Measurements from ENCODE around the gene EML6. TPM values are rescaled to one million over a fixed set of nuclear protein-coding genes. Genes with fewer than 3 reads are reported as not detected.

The EML6 gene
- total RNA-seq, 1 experiment from 2014 or later: 1.5 TPM

GRCh38 chr2:54895730-54896129, 172.3 kb downstream of the EML6 start:
- Histone ChIP-seq H3K23ac (ENCODE audit: insufficient read length, low read depth, low read length) (no peak overlapping the region), H2BK15ac (ENCODE audit: low read depth, low read length) (no peak overlapping the region), H3T11ph (ENCODE audit: low read length) (no peak overlapping the region), H3K4me1 (ENCODE audit: insufficient read depth, low read length) (no peaks in the 10 kb centered on the region), H3K4me2 (ENCODE audit: insufficient read depth, insufficient read length, low read length) (no peak overlapping the region), H3K4ac (ENCODE audit: low read depth, low read length) (no peak overlapping the region), H4K5ac (ENCODE audit: insufficient read length, low read depth, low read length) (no peak overlapping the region), H2AFZ (ENCODE audit: low read length) (no peak overlapping the region), H3K56ac (ENCODE audit: insufficient read length, low read depth, low read length) (no peak overlapping the region), H4K8ac (replicated peaks; ENCODE audit: insufficient read length, low read depth, low read length) (no peak overlapping the region), H4K91ac (ENCODE audit: insufficient read length, low read depth, low read length) (no peak overlapping the region), H2BK120ac (ENCODE audit: low read depth, low read length, poor library complexity, severe bottlenecking) (no peak overlapping the region), H3K79me1 (ENCODE audit: insufficient read depth, low read depth, low read length, poor library complexity, severe bottlenecking) (no peaks in the 10 kb centered on the region), H3K14ac (ENCODE audit: insufficient read depth, low read length) (no peak overlapping the region), H3K9me3 (ENCODE audit: control insufficient read depth, low read depth, low read length) (no peaks in the 10 kb centered on the region), H2AK5ac (ENCODE audit: insufficient read length, low read length) (no peak overlapping the region), H3K9ac (ENCODE audit: extremely low read depth, insufficient read length, low read length) (no peak overlapping the region), H4K20me1 (ENCODE audit: control insufficient read depth, insufficient read depth, insufficient read length) (no peaks in the 10 kb centered on the region), H3K23me2 (ENCODE audit: insufficient read length, low read depth, low read length, poor library complexity, severe bottlenecking) (no peaks in the 10 kb centered on the region), H3K27ac (ENCODE audit: insufficient read length, low read depth, low read length) (no peak overlapping the region), H2BK12ac (ENCODE audit: insufficient read length, low read depth, low read length) (no peak overlapping the region), H3K79me2 (ENCODE audit: insufficient read depth, low read length) (no peaks in the 10 kb centered on the region), H3K27me3 (ENCODE audit: insufficient read depth, low read length) (no peaks in the 10 kb centered on the region), H2BK5ac (ENCODE audit: insufficient read length, low read length) (no peak overlapping the region), H2BK20ac (ENCODE audit: low read depth, low read length, poor library complexity, severe bottlenecking) (no peak overlapping the region), H3K18ac (ENCODE audit: insufficient read length, low read depth, low read length) (no peak overlapping the region)
- no peaks in the 10 kb centered on the region for H3K4me1 Mint-ChIP-seq
- H3K9me3 Mint-ChIP-seq: no peaks in the 10 kb centered on the region
- WGBS (ENCODE audit: extremely low coverage, insufficient read length, low lambda C conversion rate): no CpG with 5 or more reads among the region's 1 CpG
- H3K4me3 Mint-ChIP-seq: no peak overlapping the region
- no peak for DNase-seq
- no peaks in the 10 kb centered on the region for H3K36me3 Mint-ChIP-seq (ENCODE audit: insufficient read depth in 1 of 3, low read depth in 3 of 3)
- TF ChIP-seq, protein P1, sequence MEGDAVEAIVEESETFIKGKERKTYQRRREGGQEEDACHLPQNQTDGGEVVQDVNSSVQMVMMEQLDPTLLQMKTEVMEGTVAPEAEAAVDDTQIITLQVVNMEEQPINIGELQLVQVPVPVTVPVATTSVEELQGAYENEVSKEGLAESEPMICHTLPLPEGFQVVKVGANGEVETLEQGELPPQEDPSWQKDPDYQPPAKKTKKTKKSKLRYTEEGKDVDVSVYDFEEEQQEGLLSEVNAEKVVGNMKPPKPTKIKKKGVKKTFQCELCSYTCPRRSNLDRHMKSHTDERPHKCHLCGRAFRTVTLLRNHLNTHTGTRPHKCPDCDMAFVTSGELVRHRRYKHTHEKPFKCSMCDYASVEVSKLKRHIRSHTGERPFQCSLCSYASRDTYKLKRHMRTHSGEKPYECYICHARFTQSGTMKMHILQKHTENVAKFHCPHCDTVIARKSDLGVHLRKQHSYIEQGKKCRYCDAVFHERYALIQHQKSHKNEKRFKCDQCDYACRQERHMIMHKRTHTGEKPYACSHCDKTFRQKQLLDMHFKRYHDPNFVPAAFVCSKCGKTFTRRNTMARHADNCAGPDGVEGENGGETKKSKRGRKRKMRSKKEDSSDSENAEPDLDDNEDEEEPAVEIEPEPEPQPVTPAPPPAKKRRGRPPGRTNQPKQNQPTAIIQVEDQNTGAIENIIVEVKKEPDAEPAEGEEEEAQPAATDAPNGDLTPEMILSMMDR (conservative IDR thresholded peaks at IDR 0.05): no peak
- no peaks in the 10 kb centered on the region for H3K27me3 Mint-ChIP-seq (ENCODE audit: low read depth)
- no peak overlapping the region for H3K27ac Mint-ChIP-seq
